ENCODE data around the gene ZNF385B.

GRCh38 chr2:179605341-179605740 lies 256.1 kb downstream of the ZNF385B start:
- no peak for TF ChIP-seq CTCF (IDR thresholded peaks at IDR 0.05; ENCODE audit: insufficient read depth, low read length, poor library complexity, severe bottlenecking)
- TF ChIP-seq EZH2phosphoT487 (conservative IDR thresholded peaks at IDR 0.05; ENCODE audit: low read length), result no peak
